H1 (cell line): ENCODE results near the gene TLCD3A. TPM values are rescaled to one million over a fixed set of nuclear protein-coding genes. Genes with fewer than 3 reads are reported as not detected.
A peak's percentile ranks its signal among the peaks of the same experiment; 100 is the strongest.
"Not testable (repeated sequence)": the region's sequence is repeated elsewhere in the genome, so short reads cannot be mapped to it uniquely, and the experiment has no call there.

Source experiments
- CTCF ChIA-PET: fragments of 300-600 bp; sonication (Branson Sonifier 250); formaldehyde crosslinking; loops from one replicate; lab custom pipeline; 2021; ENCODE audit not compliant: partially characterized antibody; lab: Charles Lee
- POLR2A ChIA-PET: fragments of 300-600 bp; sonication (Branson Sonifier 250); formaldehyde crosslinking; loops from one replicate; lab custom pipeline; 2021; ENCODE audit warnings: inconsistent platforms; ENCODE audit not compliant: partially characterized antibody; lab: Charles Lee
- DNase-seq, 2 experiments: peaks; one replicate each; pipeline versions ENCODE4 v3.0.0 to v3.0.0-alpha.2; 2010 to 2022; ENCODE audit warnings: low spot score in 2 of 2, low read depth in 1 of 2, mixed read lengths in 1 of 2
- FAIRE-seq: peaks from 2 replicates; lab custom pipeline; 2011; peaks lifted over from hg19 to GRCh38; lab: Jason Lieb, UNC
- H2AFZ ChIP-seq: 2 replicates; pipeline ENCODE4 v1.8.1; 2012; ENCODE audit warnings: low read length, inconsistent platforms
- H2AK5ac ChIP-seq: 2 replicates; pipeline ENCODE4 v1.6.1; 2013; ENCODE audit warnings: low read depth, low read length
- H2BK120ac ChIP-seq: replicated peaks from 2 replicates; pipeline ENCODE3; 2013; ENCODE audit warnings: low read depth, low read length, inconsistent platforms
- H2BK12ac ChIP-seq: 2 replicates; pipeline ENCODE4 v1.6.1; 2013; ENCODE audit warnings: low read depth, low read length
- H2BK15ac ChIP-seq: 2 replicates; pipeline ENCODE4 v1.6.1; 2013; ENCODE audit warnings: low read length
- H2BK20ac ChIP-seq: 2 replicates; pipeline ENCODE4 v1.6.1; 2013; ENCODE audit warnings: low read length
- H2BK5ac ChIP-seq: 2 replicates; pipeline ENCODE4 v1.6.1; 2013; ENCODE audit warnings: low read depth, low read length
- H3K14ac ChIP-seq: 2 replicates; pipeline ENCODE4 v1.6.1; 2013; ENCODE audit warnings: inconsistent platforms; ENCODE audit not compliant: insufficient read length
- H3K18ac ChIP-seq: 2 replicates; pipeline ENCODE4 v1.6.1; 2013; ENCODE audit warnings: low read length; ENCODE audit errors: extremely low read depth
- H3K23ac ChIP-seq: 2 replicates; pipeline ENCODE4 v1.6.1; 2013; ENCODE audit warnings: inconsistent platforms; ENCODE audit not compliant: insufficient read length
- H3K23me2 ChIP-seq: 2 replicates; pipeline ENCODE4 v1.6.1; 2013; ENCODE audit warnings: low read depth, low read length
- H3K27ac ChIP-seq: 2 replicates; pipeline ENCODE4 v1.6.1; 2011; ENCODE audit warnings: low read depth, low read length, inconsistent platforms
- H3K27me3 ChIP-seq, 4 experiments: replicated peaks in 1 of 4; 1 replicate in 1 of 4; 2 replicates in 3 of 4; pipeline versions ENCODE4 v1.6.1 to v1.8.1; 2011 to 2013; ENCODE audit warnings: low read length in 3 of 4, mild to moderate bottlenecking in 3 of 4, inconsistent platforms in 2 of 4, mixed read lengths in 2 of 4, moderate library complexity in 1 of 4; ENCODE audit not compliant: control insufficient read depth in 3 of 4, insufficient read depth in 3 of 4; ENCODE audit errors: extremely low read depth in 1 of 4
- H3K36me3 ChIP-seq, 4 experiments: 2 replicates each; pipeline versions ENCODE4 v1.6.1 to v1.8.1; 2011 to 2013; ENCODE audit warnings: mild to moderate bottlenecking in 4 of 4, low read length in 3 of 4, moderate library complexity in 2 of 4, control low read depth in 1 of 4, inconsistent platforms in 1 of 4; ENCODE audit not compliant: insufficient read depth in 4 of 4, control insufficient read depth in 2 of 4
- H3K4ac ChIP-seq: replicated peaks from 2 replicates; pipeline ENCODE3; 2013; ENCODE audit warnings: low read length, low read depth, mixed read lengths, inconsistent platforms; ENCODE audit not compliant: insufficient read length
- H3K4me1 ChIP-seq, 4 experiments: replicated peaks in 1 of 4; 1 replicate in 1 of 4; 2 replicates in 3 of 4; pipeline versions ENCODE4 v1.6.1 to v1.8.1; 2011 to 2013; ENCODE audit warnings: low read length in 3 of 4, inconsistent platforms in 2 of 4, mixed read lengths in 1 of 4; ENCODE audit not compliant: insufficient read depth in 4 of 4, control insufficient read depth in 3 of 4
- H3K4me2 ChIP-seq, 2 experiments: 2 replicates each; pipeline versions ENCODE4 v1.6.1 to v1.8.1; 2011 to 2013; ENCODE audit warnings: low read depth in 2 of 2, low read length in 2 of 2, control low read depth in 1 of 2, inconsistent platforms in 1 of 2, mild to moderate bottlenecking in 1 of 2; ENCODE audit not compliant: insufficient read depth in 1 of 2
- H3K4me3 ChIP-seq, 4 experiments: fragments of 200-600, 300-600 bp in 1 of 4; sonication (generic), shearing (Covaris generic), sonication (Bioruptor Twin) in 1 of 4; 2 replicates each; pipeline versions ENCODE4 v1.5.1 to v1.8.1; 2011 to 2016; ENCODE audit warnings: low read length in 4 of 4, low read depth in 3 of 4, control low read depth in 2 of 4, inconsistent platforms in 2 of 4, mild to moderate bottlenecking in 2 of 4, mixed read lengths in 1 of 4, moderate library complexity in 1 of 4; ENCODE audit not compliant: insufficient read depth in 2 of 4; ENCODE audit errors: extremely low read depth in 1 of 4
- H3K56ac ChIP-seq: replicated peaks from 2 replicates; pipeline ENCODE3; 2013; ENCODE audit warnings: low read depth, mild to moderate bottlenecking, mixed read lengths, low read length, inconsistent platforms; ENCODE audit not compliant: insufficient read length
- H3K79me1 ChIP-seq: 2 replicates; pipeline ENCODE4 v1.6.1; 2013; ENCODE audit warnings: low read depth, low read length, control low read depth
- H3K79me2 ChIP-seq, 2 experiments: 2 replicates each; pipeline versions ENCODE4 v1.6.1 to v1.8.1; 2012 to 2013; ENCODE audit warnings: low read length in 2 of 2, mild to moderate bottlenecking in 2 of 2, inconsistent platforms in 1 of 2; ENCODE audit not compliant: insufficient read depth in 2 of 2, control insufficient read depth in 1 of 2
- H3K9ac ChIP-seq, 4 experiments: replicated peaks in 1 of 4; 1 replicate in 1 of 4; 2 replicates in 3 of 4; pipeline versions ENCODE4 v1.6.1 to v1.8.1; 2011 to 2013; ENCODE audit warnings: low read depth in 3 of 4, low read length in 3 of 4, control low read depth in 2 of 4, mild to moderate bottlenecking in 2 of 4, moderate library complexity in 2 of 4, inconsistent platforms in 1 of 4; ENCODE audit errors: extremely low read depth in 1 of 4
- H3K9me3 ChIP-seq, 2 experiments: 2 replicates each; pipeline versions ENCODE4 v1.6.1 to v1.8.1; 2012 to 2013; ENCODE audit warnings: mild to moderate bottlenecking in 2 of 2, moderate library complexity in 2 of 2, control low read depth in 1 of 2, inconsistent platforms in 1 of 2, low read depth in 1 of 2, low read length in 1 of 2, mixed read lengths in 1 of 2; ENCODE audit not compliant: insufficient read depth in 2 of 2
- H4K20me1 ChIP-seq, 2 experiments: replicated peaks in 1 of 2; 2 replicates each; pipeline versions ENCODE3 to v1.8.1; 2011 to 2013; ENCODE audit warnings: inconsistent platforms in 2 of 2, low read length in 2 of 2, mild to moderate bottlenecking in 1 of 2; ENCODE audit not compliant: insufficient read depth in 2 of 2, control insufficient read depth in 1 of 2
- H4K5ac ChIP-seq: 2 replicates; pipeline ENCODE4 v1.6.1; 2013; ENCODE audit warnings: low read length, low read depth, mixed read lengths, inconsistent platforms; ENCODE audit not compliant: insufficient read length
- H4K8ac ChIP-seq: 2 replicates; pipeline ENCODE4 v1.8.0; 2013; ENCODE audit warnings: mild to moderate bottlenecking, moderate library complexity, low read length, inconsistent platforms; ENCODE audit not compliant: insufficient read depth; ENCODE audit errors: extremely low read depth
- H4K91ac ChIP-seq: replicated peaks from 2 replicates; pipeline ENCODE3; 2013; ENCODE audit warnings: low read length, mixed read lengths, inconsistent platforms; ENCODE audit not compliant: insufficient read length
- E2F6 ChIP-seq: IDR thresholded peaks from 2 replicates; pipeline ENCODE4 v1.6.1; 2012; ENCODE audit warnings: inconsistent platforms
- SP1 ChIP-seq: IDR thresholded peaks from 2 replicates; pipeline ENCODE4 v1.6.1; 2011; ENCODE audit warnings: low read depth, low read length
- TAF1 ChIP-seq: IDR thresholded peaks from 2 replicates; pipeline ENCODE4 v1.6.1; 2011; ENCODE audit warnings: mild to moderate bottlenecking, low read depth, low read length
- WGBS, 2 experiments: shearing (Covaris generic) in 1 of 2; methylation state at CpG; one replicate each; pipeline versions ENCODE4 v1.1.6 to v1.1.7; 2013 to 2015; ENCODE audit warnings: low lambda C conversion rate in 2 of 2, mixed read lengths in 2 of 2, inconsistent platforms in 1 of 2, low coverage in 1 of 2, missing lambda C conversion rate in 1 of 2; ENCODE audit not compliant: insufficient replicate concordance in 2 of 2, insufficient coverage in 1 of 2, insufficient read length in 1 of 2; ENCODE audit errors: extremely low coverage in 1 of 2, missing lambda C conversion rate in 1 of 2; 5-methylcytosine and 5-hydroxymethylcytosine counted together
- polyA plus RNA-seq, 7 experiments: library from polyadenylated mRNA; depleted of rRNA in 3 of 7; stranded (reverse) in 5 of 7; unstranded in 2 of 7; fragments of >200 nt in 5 of 7; fragments of 200-250 nt in 2 of 7; gene quantifications; 1 replicate in 5 of 7; 2 replicates in 1 of 7; 4 replicates in 1 of 7; pipeline versions ENCODE4 v1.2.1 to v1.2.3, GENCODE V29; 2011 to 2013; ENCODE audit warnings: missing spikeins in 2 of 7, mixed read lengths in 2 of 7
- total RNA-seq: library from RNA; stranded (reverse); fragmentation: NEBNext Ultra II Directional; extraction: Animal tissue kit (Norgen Biotek cat#: 25700); gene quantifications from 2 replicates; pipeline ENCODE4 v1.2.1, GENCODE V29; 2021

The TLCD3A gene
- total and polyA plus RNA-seq, 2 of the 8 experiments (the other 6 are each of a cell fraction or from before 2014, with no cell fraction given) = 26.1 to 48.8 TPM

- Histone ChIP-seq H3K4me1 (peaks cover 0 to 13% (median 3%) of the 10 kb centered on the region in 4 experiments; a peak in 6 of 7 replicates), H3K36me3 (peaks cover 4 to 21% (median 13%) of the 10 kb centered on the region in 4 experiments; a peak in 7 of 8 replicates), H3K4me2 (peak overlapping the region; percentile 39 to 67), H4K8ac (peak overlapping the region; percentile 54; the same call in 1 of the 2 replicates), H2BK5ac (peak overlapping the region; percentile 18; the same call in 1 of the 2 replicates), H3K9ac (peak overlapping the region in 3 of 4 experiments; percentile 40 to 88 (median 44); a peak in 6 of 7 replicates), H3K27ac (peak overlapping the region; percentile 61), H3K4me3 (peak overlapping the region in 3 of 4 experiments; percentile 7 to 51 (median 15); a peak in 4 of 8 replicates)
- H3K14ac ChIP-seq, H4K5ac ChIP-seq, H4K20me1 ChIP-seq, H2BK20ac ChIP-seq, H2AFZ ChIP-seq, H2BK120ac ChIP-seq, H3K23me2 ChIP-seq, H2AK5ac ChIP-seq, H3K79me2 ChIP-seq, H3K79me1 ChIP-seq, H3K23ac ChIP-seq, H4K91ac ChIP-seq, H3K18ac ChIP-seq, H3K9me3 ChIP-seq, FAIRE-seq, H3K27me3 ChIP-seq, H3K4ac ChIP-seq, H2BK12ac ChIP-seq, H2BK15ac ChIP-seq, H3K56ac ChIP-seq: not testable (repeated sequence)
- DNase-seq = peak in 1 of 2 experiments; percentile 54
- WGBS, 2 experiments = 34% methylated on average over 9 of the region's 12 CpGs; no CpG with 5 or more reads in 1 of the 2 experiments
- TF ChIP-seq SP1 = peak; percentile 57; the same call in 1 of the 2 replicates
- peak; percentile 52; the same call in 1 of the 2 replicates for TF ChIP-seq E2F6
- 0 out of 2 replicates have a peak, but pooled peaks have one; percentile 49 for TF ChIP-seq TAF1
- ChIA-PET CTCF (interaction anchor here (0.7 to 17.5 kb wide), 5 partner anchors 10 to 208 kb away, joined by 3 to 258 read pairs (median 5); partner anchors contain the start of genes NXN and TIMM22), POLR2A (interaction anchor here (0.7 to 4.1 kb wide), 10 partner anchors 9 to 206 kb away, joined by 3 to 21 read pairs (median 6); partner anchors contain the start of genes GLOD4, MRM3 and TIMM22)
These were observed 58.5 kb downstream of the TLCD3A start for GRCh38 chr17:790874-791247.
